Measurements from ENCODE around the gene ALAS1. TPM values are rescaled to one million over a fixed set of nuclear protein-coding genes. Genes with fewer than 3 reads are reported as not detected.

ALAS1 gene
- polyA plus RNA-seq, 1 donor from 2014 or later = 24.8 TPM

- H3K4me1 Mint-ChIP-seq = peaks cover 21 to 52% (median 46%) of the 10 kb centered on the region in 3 donors
- H3K9me3 Mint-ChIP-seq = no peaks in the 10 kb centered on the region
- peaks cover 4% of the 10 kb centered on the region for H3K36me3 Mint-ChIP-seq
- peak overlapping the region; percentile 11 to 72 (median 36) for H3K27ac Mint-ChIP-seq
- H3K4me3 Mint-ChIP-seq = peak overlapping the region in 2 of 4 donors; percentile 48 to 80
- no peaks in the 10 kb centered on the region for H3K27me3 Mint-ChIP-seq
Observed at GRCh38 chr3:52248165-52248541, 50.2 kb downstream of the ALAS1 start.

- peak overlapping the region in 1 of 4 donors; percentile 80 for H3K4me3 Mint-ChIP-seq
- H3K27ac Mint-ChIP-seq = peak overlapping the region; percentile 9 to 87 (median 58)
- peaks cover 27 to 52% (median 45%) of the 10 kb centered on the region in 3 donors for H3K4me1 Mint-ChIP-seq
- H3K27me3 Mint-ChIP-seq = no peaks in the 10 kb centered on the region
- peaks cover 5% of the 10 kb centered on the region for H3K36me3 Mint-ChIP-seq
- H3K9me3 Mint-ChIP-seq = no peaks in the 10 kb centered on the region
Observed at GRCh38 chr3:52248816-52249547, 51.0 kb downstream of the ALAS1 start.

- peaks cover 5% of the 10 kb centered on the region for H3K36me3 Mint-ChIP-seq
- peak overlapping the region in 2 of 4 donors; percentile 18 to 21 for H3K4me3 Mint-ChIP-seq
Observed at GRCh38 chr3:52249683-52250082, 51.7 kb downstream of the ALAS1 start.

DNA sequence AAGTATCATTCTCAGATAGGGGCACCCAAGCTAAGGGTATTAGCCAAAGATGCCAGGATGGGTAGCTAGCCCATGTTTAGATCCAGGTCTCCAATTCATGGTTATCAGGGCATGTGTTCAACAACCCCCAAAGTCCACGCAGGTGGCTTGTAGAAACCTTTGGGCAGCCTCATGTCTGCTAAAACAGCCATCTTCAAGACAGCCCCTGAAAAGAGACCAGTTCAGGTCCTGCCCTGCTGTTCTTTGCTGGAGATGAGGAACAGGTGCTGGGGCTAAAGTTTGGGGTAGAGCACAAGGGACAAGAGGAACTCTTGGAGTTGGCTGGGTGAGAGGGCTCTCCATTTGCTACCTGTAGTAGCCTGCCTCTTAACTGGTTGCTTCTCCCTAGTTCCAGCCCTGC is 52.2 kb downstream of the ALAS1 start:
- peak overlapping the region in 1 of 4 donors; percentile 18 for H3K4me3 Mint-ChIP-seq
- H3K27me3 Mint-ChIP-seq = no peaks in the 10 kb centered on the region
- peak overlapping the region in 2 of 3 donors; percentile 7 to 58 for H3K27ac Mint-ChIP-seq
- H3K4me1 Mint-ChIP-seq = peaks cover 21 to 47% (median 38%) of the 10 kb centered on the region in 3 donors
- peaks cover 5% of the 10 kb centered on the region for H3K36me3 Mint-ChIP-seq
- H3K9me3 Mint-ChIP-seq = no peaks in the 10 kb centered on the region

More at GRCh38 chr3:52249683-52250082, 51.7 kb downstream of the ALAS1 start:
- H3K9me3 Mint-ChIP-seq = no peaks in the 10 kb centered on the region
- peaks cover 26 to 51% (median 41%) of the 10 kb centered on the region in 3 donors for H3K4me1 Mint-ChIP-seq
- H3K27ac Mint-ChIP-seq = peak overlapping the region; percentile 58 to 87 (median 81)
- H3K27me3 Mint-ChIP-seq = no peaks in the 10 kb centered on the region

DNA sequence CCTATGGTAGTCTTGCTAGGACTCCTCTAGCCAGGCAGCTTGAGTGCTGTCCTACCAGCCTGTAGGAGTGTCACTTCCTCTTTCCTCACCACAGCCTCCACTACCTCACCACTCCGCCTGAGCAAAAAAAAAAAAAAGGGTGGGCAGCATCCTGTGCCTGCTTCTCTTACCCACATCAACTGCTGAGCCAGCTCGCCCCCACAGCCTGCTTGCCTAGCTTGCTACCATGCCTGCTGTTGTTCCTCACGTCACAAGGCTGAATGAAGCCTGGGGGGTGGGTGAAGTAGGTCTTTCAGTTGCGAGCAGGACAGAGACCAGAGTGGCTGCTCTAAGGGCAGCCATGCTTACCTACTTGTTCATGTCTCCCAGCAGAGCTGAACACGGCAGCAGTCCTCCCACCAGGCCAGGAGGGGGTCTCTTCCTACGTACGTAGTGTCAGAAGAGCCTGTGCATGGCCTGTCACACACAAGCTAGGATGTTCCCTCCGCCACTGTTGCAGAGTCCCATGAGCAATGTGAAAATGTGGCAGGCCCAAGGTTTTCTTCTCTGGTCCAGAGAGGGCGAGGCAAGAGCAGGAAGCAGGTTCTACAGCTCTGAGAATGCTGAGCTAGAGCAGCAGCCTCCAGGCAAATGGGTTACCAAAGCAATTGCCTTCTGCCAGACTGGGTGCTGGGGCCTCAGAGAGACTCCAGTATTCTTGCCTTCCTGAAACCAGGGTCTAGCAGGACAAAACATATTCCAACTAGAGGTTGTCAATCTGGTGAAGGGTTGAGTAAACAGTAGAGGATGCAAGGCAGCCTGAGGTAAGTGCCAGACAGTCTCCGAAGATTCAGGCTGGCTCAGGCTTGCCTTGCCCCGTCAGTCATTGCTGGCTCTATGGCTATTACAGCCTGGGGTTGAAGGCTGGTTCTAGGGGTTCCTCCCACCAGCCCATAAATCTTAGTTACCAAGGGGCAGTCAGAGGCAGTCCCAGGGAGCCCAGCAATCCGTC is 55.6 kb downstream of the ALAS1 start:
- Mint-ChIP-seq H3K36me3 (peaks cover 8% of the 10 kb centered on the region), H3K4me1 (peaks cover 18 to 37% (median 21%) of the 10 kb centered on the region in 3 donors), H3K9me3 (no peaks in the 10 kb centered on the region), H3K4me3 (peak overlapping the region; percentile 53 to 89 (median 77)), H3K27ac (peak overlapping the region; percentile 86 to 96 (median 95)), H3K27me3 (no peaks in the 10 kb centered on the region)

DNA sequence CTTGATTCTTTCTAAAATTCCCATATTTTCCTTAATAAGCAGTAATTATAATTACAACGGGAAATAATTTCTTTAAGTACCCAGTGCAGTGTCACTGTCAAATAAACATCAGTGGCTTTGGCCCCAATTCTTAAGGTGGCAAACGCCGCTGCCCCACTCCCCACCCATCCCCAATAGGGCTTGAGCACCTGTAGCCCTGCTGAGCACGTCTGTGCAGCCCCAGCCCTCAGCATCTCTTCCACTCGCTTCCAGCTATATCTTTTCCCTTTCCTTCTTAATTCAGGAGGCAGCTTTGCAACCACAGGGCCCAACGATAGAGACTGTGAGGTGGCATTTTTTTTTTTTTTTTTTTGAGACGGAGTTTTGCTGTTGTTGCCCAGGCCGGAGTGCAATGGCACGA is 56.6 kb downstream of the ALAS1 start:
- H3K4me3 Mint-ChIP-seq = peak overlapping the region in 2 of 4 donors; percentile 45 to 65
- H3K27me3 Mint-ChIP-seq = no peaks in the 10 kb centered on the region
- H3K9me3 Mint-ChIP-seq = no peaks in the 10 kb centered on the region
- peak overlapping the region in 1 of 3 donors; percentile 96 for H3K27ac Mint-ChIP-seq
- H3K4me1 Mint-ChIP-seq = peaks cover 18 to 37% (median 19%) of the 10 kb centered on the region in 3 donors
- peaks cover 10% of the 10 kb centered on the region for H3K36me3 Mint-ChIP-seq

GRCh38 chr3:52256159-52256558 is 58.2 kb downstream of the ALAS1 start:
- H3K27ac Mint-ChIP-seq = peak overlapping the region in 1 of 3 donors; percentile 73
- H3K4me3 Mint-ChIP-seq = no peak overlapping the region
- no peaks in the 10 kb centered on the region for H3K27me3 Mint-ChIP-seq
- H3K9me3 Mint-ChIP-seq = no peaks in the 10 kb centered on the region
- H3K36me3 Mint-ChIP-seq = peaks cover 13% of the 10 kb centered on the region
- H3K4me1 Mint-ChIP-seq = peaks cover 20 to 29% (median 23%) of the 10 kb centered on the region in 3 donors

DNA sequence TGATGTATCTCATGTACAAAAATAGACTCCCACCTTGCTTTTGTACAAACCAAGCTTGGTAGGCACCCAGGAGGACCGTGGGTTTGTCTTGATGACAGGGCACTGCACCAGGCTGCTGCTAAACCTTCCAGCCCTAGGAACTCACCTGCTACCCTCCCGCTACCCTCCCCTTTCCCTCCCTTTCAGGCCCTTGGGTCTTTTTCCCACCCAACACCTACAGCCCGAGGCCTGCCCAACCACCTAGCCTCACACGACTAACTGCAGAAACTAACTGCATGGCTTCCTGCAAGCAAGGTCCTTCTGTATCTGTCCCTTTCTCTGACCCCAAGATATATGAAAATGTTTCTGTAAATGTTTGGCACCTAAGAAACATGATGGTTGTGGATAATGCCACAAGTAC is 58.7 kb downstream of the ALAS1 start:
- Mint-ChIP-seq H3K4me1 (peaks cover 23 to 34% (median 28%) of the 10 kb centered on the region in 3 donors), H3K4me3 (no peak overlapping the region)

DNA sequence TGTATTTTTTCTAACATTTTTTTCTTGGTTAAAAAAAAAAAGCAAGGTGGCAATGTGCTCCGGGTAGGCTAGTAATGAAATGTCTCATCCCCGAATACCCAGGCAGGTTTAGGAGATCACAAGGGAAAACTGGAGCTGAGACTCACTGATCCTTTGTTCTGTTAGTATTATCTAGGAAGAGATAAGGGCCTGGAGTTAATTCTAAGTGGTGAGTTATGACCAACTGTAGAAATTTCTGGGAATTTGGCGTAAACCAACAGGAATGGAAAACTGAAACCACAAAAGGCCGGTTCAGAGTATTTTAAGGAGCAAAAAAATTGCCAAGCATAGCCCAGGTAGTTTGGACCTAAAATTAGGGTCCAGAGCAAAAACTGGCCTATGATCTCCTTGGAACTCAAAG is 60.0 kb downstream of the ALAS1 start:
- no peaks in the 10 kb centered on the region for H3K27me3 Mint-ChIP-seq
- H3K9me3 Mint-ChIP-seq = no peaks in the 10 kb centered on the region
- H3K4me3 Mint-ChIP-seq = no peak overlapping the region
- H3K27ac Mint-ChIP-seq = peak overlapping the region in 1 of 3 donors; percentile 71
- peaks cover 12% of the 10 kb centered on the region for H3K36me3 Mint-ChIP-seq
- peaks cover 34 to 41% (median 37%) of the 10 kb centered on the region in 3 donors for H3K4me1 Mint-ChIP-seq

More for the DNA sequence above, 58.7 kb downstream of the ALAS1 start:
- H3K36me3 Mint-ChIP-seq = peaks cover 14% of the 10 kb centered on the region
- peak overlapping the region in 1 of 3 donors; percentile 67 for H3K27ac Mint-ChIP-seq
- no peaks in the 10 kb centered on the region for H3K27me3 Mint-ChIP-seq
- no peaks in the 10 kb centered on the region for H3K9me3 Mint-ChIP-seq

DNA sequence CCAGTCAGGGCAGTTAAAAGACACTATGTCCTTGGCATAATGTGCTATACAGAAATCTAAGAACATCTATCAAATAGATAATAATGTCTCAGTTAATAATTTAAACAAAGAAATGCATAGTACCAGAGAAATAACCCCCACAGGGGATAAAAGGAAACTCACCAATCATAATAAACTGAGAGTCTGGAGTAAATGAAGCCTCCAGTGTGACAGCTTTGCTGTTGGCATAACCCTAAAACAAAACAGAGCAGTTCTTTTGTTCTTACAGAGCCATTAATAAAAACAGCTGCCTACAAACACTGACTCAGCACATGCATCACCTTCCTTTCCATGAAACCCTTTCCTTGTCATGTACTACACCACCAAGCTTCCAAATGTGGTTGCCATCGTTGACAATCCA is 61.1 kb downstream of the ALAS1 start:
- H3K36me3 Mint-ChIP-seq = peaks cover 10% of the 10 kb centered on the region
- H3K4me3 Mint-ChIP-seq = no peak overlapping the region
- peaks cover 34 to 38% (median 37%) of the 10 kb centered on the region in 3 donors for H3K4me1 Mint-ChIP-seq
- H3K9me3 Mint-ChIP-seq = no peaks in the 10 kb centered on the region
- no peaks in the 10 kb centered on the region for H3K27me3 Mint-ChIP-seq
- peak overlapping the region in 2 of 3 donors; percentile 34 to 87 for H3K27ac Mint-ChIP-seq

DNA sequence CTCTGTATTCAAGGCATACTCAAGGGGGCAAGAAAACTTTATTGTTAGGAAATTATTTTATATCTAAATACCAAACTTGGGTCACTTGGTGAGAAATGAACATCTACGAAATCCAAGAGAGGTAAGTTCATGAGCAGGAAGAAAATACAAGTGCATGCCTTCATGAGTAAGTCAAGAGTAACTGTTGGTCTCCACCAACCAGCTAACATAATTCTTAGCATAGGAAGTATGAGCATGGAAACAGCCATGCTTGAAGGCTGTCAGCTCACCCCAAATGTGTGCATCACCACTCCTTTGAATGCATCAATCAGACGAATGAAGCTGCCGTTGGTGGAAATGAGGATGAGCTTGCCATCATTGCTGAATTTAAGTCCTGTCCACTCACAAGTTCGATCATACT is 61.5 kb downstream of the ALAS1 start:
- Mint-ChIP-seq H3K27ac (peak overlapping the region in 2 of 3 donors; percentile 34 to 87), H3K4me3 (no peak overlapping the region), H3K36me3 (peaks cover 11% of the 10 kb centered on the region), H3K4me1 (peaks cover 34 to 39% (median 38%) of the 10 kb centered on the region in 3 donors), H3K9me3 (no peaks in the 10 kb centered on the region), H3K27me3 (no peaks in the 10 kb centered on the region)

GRCh38 chr3:52262447-52262846 is 64.5 kb downstream of the ALAS1 start:
- Mint-ChIP-seq H3K36me3 (peaks cover 12% of the 10 kb centered on the region), H3K27me3 (no peaks in the 10 kb centered on the region), H3K4me1 (peaks cover 36 to 45% (median 38%) of the 10 kb centered on the region in 3 donors), H3K4me3 (peak overlapping the region in 3 of 4 donors; percentile 20 to 88 (median 31)), H3K27ac (peak overlapping the region; percentile 9 to 80 (median 76)), H3K9me3 (no peaks in the 10 kb centered on the region)
